GM12878 (cell line): ENCODE results near the gene ZNF814. TPM values are rescaled to one million over a fixed set of nuclear protein-coding genes. Genes with fewer than 3 reads are reported as not detected.
A peak's percentile ranks its signal among the peaks of the same experiment; 100 is the strongest.

Source experiments
- ATF3 ChIP-seq: IDR thresholded peaks from 2 replicates; pipeline ENCODE4 v1.6.1; 2011; ENCODE audit warnings: low read depth, mild to moderate bottlenecking, low read length, moderate library complexity, borderline replicate concordance; ENCODE audit errors: extremely low read depth
- ATF7 ChIP-seq: fragments of 450-650 bp; IDR thresholded peaks from 2 replicates; pipeline ENCODE4 v1.6.1; 2016; ENCODE audit warnings: low read depth, mild to moderate bottlenecking
- CBX3 ChIP-seq: fragments of 200-600 bp; sonication (generic); IDR thresholded peaks from 2 replicates; pipeline ENCODE4 v1.6.1; 2016; ENCODE audit warnings: low read depth, borderline replicate concordance
- GATAD2B ChIP-seq: fragments of 450-650 bp; conservative IDR thresholded peaks from 2 replicates; pipeline ENCODE4 v1.6.1; 2017; ENCODE audit warnings: low read depth, mild to moderate bottlenecking, moderate library complexity
- HDAC6 ChIP-seq: fragments of 200-600 bp; sonication (generic); IDR thresholded peaks from one replicate; pipeline ENCODE4 v1.8.0; 2017; ENCODE audit warnings: antibody characterized with exemption; ENCODE audit not compliant: unreplicated experiment
- HSF1 ChIP-seq: fragments of 150-350 bp; IDR thresholded peaks from 2 replicates; pipeline ENCODE4 v1.6.1; 2014; ENCODE audit warnings: mild to moderate bottlenecking, low read depth, low read length
- KLF5 ChIP-seq: fragments of 450-650 bp; IDR thresholded peaks from 2 replicates; pipeline ENCODE4 v1.6.1; 2014; ENCODE audit warnings: mild to moderate bottlenecking; ENCODE audit not compliant: partially characterized antibody
- LARP7 ChIP-seq: fragments of 450-650 bp; IDR thresholded peaks from 2 replicates; pipeline ENCODE4 v1.6.1; 2017; ENCODE audit warnings: mild to moderate bottlenecking
- PBX3 ChIP-seq: IDR thresholded peaks from 2 replicates; pipeline ENCODE4 v1.6.1; 2011; ENCODE audit warnings: mild to moderate bottlenecking, low read depth, low read length, moderate library complexity; ENCODE audit not compliant: insufficient replicate concordance
- PRDM15 ChIP-seq: fragments of 450-650 bp; formaldehyde crosslinking; IDR thresholded peaks from 2 replicates; pipeline ENCODE4 v1.4.0; 2020; ENCODE audit warnings: mild to moderate bottlenecking, moderate library complexity
- RAD21 ChIP-seq: IDR thresholded peaks from 2 replicates; pipeline ENCODE4 v1.6.1; 2011; ENCODE audit warnings: mild to moderate bottlenecking, low read depth, low read length, moderate library complexity; ENCODE audit not compliant: insufficient read depth
- RCOR1 ChIP-seq: conservative IDR thresholded peaks from 2 replicates; pipeline ENCODE4 v1.6.1; 2012; ENCODE audit warnings: low read depth, low read length, improper control_type of control experiment
- SUZ12 ChIP-seq: fragments of 200-600 bp; sonication (generic); IDR thresholded peaks from one replicate; pipeline ENCODE4 v1.6.1; 2018; ENCODE audit warnings: antibody characterized with exemption, mild to moderate bottlenecking; ENCODE audit not compliant: unreplicated experiment
- TCF3 ChIP-seq: IDR thresholded peaks from 2 replicates; pipeline ENCODE4 v1.6.1; 2012; ENCODE audit warnings: low read depth, mild to moderate bottlenecking, low read length, borderline replicate concordance; ENCODE audit not compliant: insufficient read depth
- ZBTB33 ChIP-seq: fragments of 450-650 bp; IDR thresholded peaks from 2 replicates; pipeline ENCODE4 v1.6.1; 2017; ENCODE audit warnings: mild to moderate bottlenecking
- polyA plus RNA-seq, 11 experiments: library from polyadenylated mRNA; depleted of rRNA in 4 of 11; unstranded in 6 of 11; stranded (reverse) in 5 of 11; fragments of >200 nt; fragmentation: Nextera tagmentation in 4 of 11; fragmentation: Illumina TruSeq in 1 of 11; extraction: Ambion mirVana in 4 of 11; extraction: Trizol in 1 of 11; gene quantifications; 1 replicate in 1 of 11; 2 replicates in 10 of 11; pipeline versions ENCODE4 v1.2.1 to v1.2.3, GENCODE V29; 2011 to 2016; ENCODE audit warnings: inconsistent platforms in 2 of 11, missing spikeins in 2 of 11, low read depth in 1 of 11
- total RNA-seq, 4 experiments: library from RNA; depleted of rRNA in 3 of 4; stranded (reverse); fragments of >200 nt in 3 of 4; fragmentation: Illumina TruSeq in 1 of 4; extraction: Trizol in 1 of 4; gene quantifications; 2 replicates each; pipeline versions ENCODE4 v1.2.1 to v1.2.3, GENCODE V29; 2013 to 2021
- TF ChIP-seq, protein P1 (sequence below): fragments of 450-650 bp; IDR thresholded peaks from 2 replicates; pipeline ENCODE4 v1.6.1; 2017; ENCODE audit warnings: low read depth, mild to moderate bottlenecking, moderate library complexity
- TF ChIP-seq, protein P2 (sequence below): IDR thresholded peaks from 2 replicates; pipeline ENCODE4 v1.6.1; 2011; ENCODE audit warnings: low read depth, low read length, improper control_type of control experiment, borderline replicate concordance

The ZNF814 gene
- total and polyA plus RNA-seq, 10 of the 15 experiments (the other 5 are each of a cell fraction or from before 2014, with no cell fraction given): 10.9 to 31.0 (median 21.6) TPM

- TF ChIP-seq, protein P1, sequence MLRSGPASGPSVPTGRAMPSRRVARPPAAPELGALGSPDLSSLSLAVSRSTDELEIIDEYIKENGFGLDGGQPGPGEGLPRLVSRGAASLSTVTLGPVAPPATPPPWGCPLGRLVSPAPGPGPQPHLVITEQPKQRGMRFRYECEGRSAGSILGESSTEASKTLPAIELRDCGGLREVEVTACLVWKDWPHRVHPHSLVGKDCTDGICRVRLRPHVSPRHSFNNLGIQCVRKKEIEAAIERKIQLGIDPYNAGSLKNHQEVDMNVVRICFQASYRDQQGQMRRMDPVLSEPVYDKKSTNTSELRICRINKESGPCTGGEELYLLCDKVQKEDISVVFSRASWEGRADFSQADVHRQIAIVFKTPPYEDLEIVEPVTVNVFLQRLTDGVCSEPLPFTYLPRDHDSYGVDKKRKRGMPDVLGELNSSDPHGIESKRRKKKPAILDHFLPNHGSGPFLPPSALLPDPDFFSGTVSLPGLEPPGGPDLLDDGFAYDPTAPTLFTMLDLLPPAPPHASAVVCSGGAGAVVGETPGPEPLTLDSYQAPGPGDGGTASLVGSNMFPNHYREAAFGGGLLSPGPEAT: peak; percentile 44; the same call in 1 of the 2 replicates
- TF ChIP-seq GATAD2B (peak; percentile 79), ATF7 (peak; percentile 68), KLF5 (no peak), CBX3 (no peak), SUZ12 (no peak), LARP7 (peak; percentile 70; the same call in 1 of the 2 replicates), TCF3 (no peak), RAD21 (0 out of 2 replicates have a peak, but pooled peaks have one; percentile 5), RCOR1 (no peak), ZBTB33 (no peak), HDAC6 (no peak), PRDM15 (no peak), ATF3 (no peak), PBX3 (peak; percentile 95), HSF1 (no peak)
- TF ChIP-seq, protein P2, sequence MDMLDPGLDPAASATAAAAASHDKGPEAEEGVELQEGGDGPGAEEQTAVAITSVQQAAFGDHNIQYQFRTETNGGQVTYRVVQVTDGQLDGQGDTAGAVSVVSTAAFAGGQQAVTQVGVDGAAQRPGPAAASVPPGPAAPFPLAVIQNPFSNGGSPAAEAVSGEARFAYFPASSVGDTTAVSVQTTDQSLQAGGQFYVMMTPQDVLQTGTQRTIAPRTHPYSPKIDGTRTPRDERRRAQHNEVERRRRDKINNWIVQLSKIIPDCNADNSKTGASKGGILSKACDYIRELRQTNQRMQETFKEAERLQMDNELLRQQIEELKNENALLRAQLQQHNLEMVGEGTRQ: no peak
Measured at GRCh38 chr19:57819475-57820148, 69.2 kb downstream of the ZNF814 start (continued).
